Measurements from ENCODE around the gene STAT5A. TPM values are rescaled to one million over a fixed set of nuclear protein-coding genes. Genes with fewer than 3 reads are reported as not detected.
A peak's percentile ranks its signal among the peaks of the same experiment; 100 is the strongest.

STAT5A gene
- total RNA-seq, 1 experiment from 2014 or later = 2.4 TPM

GRCh38 chr17:42274812-42275526 is 13.3 kb upstream of the STAT5A start:
- Histone ChIP-seq H3K27me3 (replicated peaks; ENCODE audit: control insufficient read depth, insufficient read depth, low read length) (no peaks in the 10 kb centered on the region), H3K36me3 (ENCODE audit: control insufficient read depth, insufficient read depth, low read length) (no peaks in the 10 kb centered on the region), H3K4me1 (peaks cover 11% of the 10 kb centered on the region; the same call in 1 of the 2 replicates), H3K9me3 (no peaks in the 10 kb centered on the region), H3K4me3 (ENCODE audit: low read depth, low read length) (peak overlapping the region; percentile 75)
- Mint-ChIP-seq H3K27ac (ENCODE audit: unreplicated experiment) (peak overlapping the region; percentile 30), H3K27me3 (ENCODE audit: insufficient read depth, unreplicated experiment) (no peaks in the 10 kb centered on the region), H3K36me3 (ENCODE audit: insufficient read depth, unreplicated experiment) (no peaks in the 10 kb centered on the region), H3K4me1 (ENCODE audit: low read depth, unreplicated experiment) (peaks cover 27% of the 10 kb centered on the region), H3K4me3 (ENCODE audit: unreplicated experiment) (peak overlapping the region; percentile 78), H3K9me3 (ENCODE audit: unreplicated experiment) (no peaks in the 10 kb centered on the region)
- ChIA-PET POLR2A (interaction anchor here (0.5 to 0.6 kb wide), 3 partner anchors 121 to 389 kb away, joined by 3 to 6 read pairs (median 4); partner anchors contain the start of gene NKIRAS2), CTCF (interaction anchor here (1.1 kb wide), 2 partner anchors 24 to 53 kb away, joined by 3 to 6 read pairs; no protein-coding TSS in a partner anchor)
- TF ChIP-seq CTCF (IDR thresholded peaks at IDR 0.05; ENCODE audit: insufficient read depth in 1 of 2, low read depth in 1 of 2, low read length in 1 of 2, severe bottlenecking in 1 of 2, unreplicated experiment in 1 of 2) = no peak
- intact Hi-C loops (cut with micrococcal nuclease; ENCODE audit: unreplicated experiment) = no loop called here
- no peak for DNase-seq
- BruUV-seq (replicated peaks) = TSS peak; percentile 33

GRCh38 chr17:42275527-42276358 is 12.6 kb upstream of the STAT5A start:
- CTCF ChIA-PET = no interaction called here
- peak overlapping the region; percentile 30 for H3K27ac Mint-ChIP-seq (ENCODE audit: unreplicated experiment)
- no peaks in the 10 kb centered on the region for H3K36me3 Mint-ChIP-seq (ENCODE audit: insufficient read depth, unreplicated experiment)
- Histone ChIP-seq H3K36me3 (ENCODE audit: control insufficient read depth, insufficient read depth, low read length) (no peaks in the 10 kb centered on the region), H3K4me1 (peaks cover 11% of the 10 kb centered on the region; the same call in 1 of the 2 replicates), H3K27me3 (replicated peaks; ENCODE audit: control insufficient read depth, insufficient read depth, low read length) (no peaks in the 10 kb centered on the region), H3K4me3 (ENCODE audit: low read depth, low read length) (peak overlapping the region; percentile 75), H3K9me3 (no peaks in the 10 kb centered on the region)
- no peaks in the 10 kb centered on the region for H3K27me3 Mint-ChIP-seq (ENCODE audit: insufficient read depth, unreplicated experiment)
- intact Hi-C loops (cut with micrococcal nuclease; ENCODE audit: unreplicated experiment) = no loop called here
- peaks cover 27% of the 10 kb centered on the region for H3K4me1 Mint-ChIP-seq (ENCODE audit: low read depth, unreplicated experiment)
- H3K9me3 Mint-ChIP-seq (ENCODE audit: unreplicated experiment) = no peaks in the 10 kb centered on the region
- no peak for DNase-seq
- no TSS peak for BruUV-seq (replicated peaks)
- POLR2A ChIA-PET = interaction anchor here (0.5 kb wide), 2 partner anchors 122 to 388 kb away, joined by 4 to 6 read pairs; no protein-coding TSS in a partner anchor
- TF ChIP-seq CTCF (IDR thresholded peaks at IDR 0.05; ENCODE audit: insufficient read depth in 1 of 2, low read depth in 1 of 2, low read length in 1 of 2, severe bottlenecking in 1 of 2, unreplicated experiment in 1 of 2) = no peak
- H3K4me3 Mint-ChIP-seq (ENCODE audit: unreplicated experiment) = peak overlapping the region; percentile 78

GRCh38 chr17:42276359-42276608 is 12.0 kb upstream of the STAT5A start, which contains the start of gene STAT5B:
STAT5B (minus strand) TSS chr17:42276391; CDS start chr17:42232127, 44,264 bp downstream.
- H3K4me3 ChIP-seq (ENCODE audit: low read depth, low read length) = peak within 1 kb of the TSS; percentile 75
- H3K27ac Mint-ChIP-seq (ENCODE audit: unreplicated experiment) = peak within 1 kb of the TSS; percentile 73
- H3K4me1 ChIP-seq = peaks cover 11% of the 10 kb centered on the region; the same call in 1 of the 2 replicates
- BruUV-seq (replicated peaks) = no TSS peak
- intact Hi-C loops (cut with micrococcal nuclease; ENCODE audit: unreplicated experiment) = no loop called here
- DNase-seq = peak in 1 of 2 experiments; percentile 84
- peaks cover 27% of the 10 kb centered on the region for H3K4me1 Mint-ChIP-seq (ENCODE audit: low read depth, unreplicated experiment)
- no peaks in the 10 kb centered on the region for H3K27me3 Mint-ChIP-seq (ENCODE audit: insufficient read depth, unreplicated experiment)
- H3K9me3 Mint-ChIP-seq (ENCODE audit: unreplicated experiment) = no peaks in the 10 kb centered on the region
- TF ChIP-seq CTCF (IDR thresholded peaks at IDR 0.05; ENCODE audit: insufficient read depth in 1 of 2, low read depth in 1 of 2, low read length in 1 of 2, severe bottlenecking in 1 of 2, unreplicated experiment in 1 of 2) = no peak
- H3K36me3 Mint-ChIP-seq (ENCODE audit: insufficient read depth, unreplicated experiment) = no peaks in the 10 kb centered on the region
- no peaks in the 10 kb centered on the region for H3K36me3 ChIP-seq (ENCODE audit: control insufficient read depth, insufficient read depth, low read length)
- CTCF ChIA-PET = no interaction called here
- H3K9me3 ChIP-seq = no peaks in the 10 kb centered on the region
- POLR2A ChIA-PET = no interaction called here
- no peaks in the 10 kb centered on the region for H3K27me3 ChIP-seq (replicated peaks; ENCODE audit: control insufficient read depth, insufficient read depth, low read length)
- peak within 1 kb of the TSS; percentile 78 for H3K4me3 Mint-ChIP-seq (ENCODE audit: unreplicated experiment)

All from Caco-2 (cell line).